SK-N-SH (cell line): ENCODE results near the gene C2orf74. TPM values are rescaled to one million over a fixed set of nuclear protein-coding genes. Genes with fewer than 3 reads are reported as not detected.

Source experiments
- CTCF ChIA-PET: fragments of 300-600, 350-600 bp; formaldehyde crosslinking; extraction: SDS; loops from one replicate; lab custom pipeline; 2021; lab: Yijun Ruan, JAX
- POLR2A ChIA-PET: fragments of 350-600 bp; sonication (Branson Sonifier 250); formaldehyde crosslinking; extraction: SDS; loops from one replicate; lab custom pipeline; 2020; ENCODE audit warnings: antibody characterized with exemption, inconsistent platforms; lab: Yijun Ruan, JAX
- DNase-seq: peaks from one replicate; pipeline ENCODE4 v3.0.0; 2012
- H2AFZ ChIP-seq: fragments of 200-600 bp; sonication (generic); 2 replicates; pipeline ENCODE4 v1.8.1; 2016; ENCODE audit warnings: antibody characterized with exemption, mild to moderate bottlenecking, low read depth
- H3F3A ChIP-seq: fragments of 200-600 bp; sonication (generic); replicated peaks from 2 replicates; pipeline ENCODE3; 2016; ENCODE audit warnings: antibody characterized with exemption, mild to moderate bottlenecking; ENCODE audit not compliant: insufficient read depth
- H3K27ac ChIP-seq, 2 experiments: fragments of 200-500 bp in 1 of 2; fragments of 200-600 bp in 1 of 2; sonication (Bioruptor generic) in 1 of 2; sonication (generic), shearing (Covaris generic) in 1 of 2; 2 replicates each; pipeline versions ENCODE4 v1.5.1 to v1.6.1; 2014 to 2016; ENCODE audit warnings: low read depth in 2 of 2, inconsistent platforms in 1 of 2, low read length in 1 of 2, mild to moderate bottlenecking in 1 of 2, mixed read lengths in 1 of 2
- H3K27me3 ChIP-seq: fragments of 200-600 bp; sonication (generic), shearing (Covaris generic); 2 replicates; pipeline ENCODE4 v1.6.1; 2016; ENCODE audit warnings: mixed run types; ENCODE audit not compliant: insufficient read depth
- H3K36me3 ChIP-seq, 2 experiments: fragments of 200-500 bp in 1 of 2; fragments of 200-600 bp in 1 of 2; sonication (Bioruptor generic) in 1 of 2; sonication (generic) in 1 of 2; replicated peaks in 1 of 2; 2 replicates each; pipeline versions ENCODE3 to v1.5.1; 2014 to 2016; ENCODE audit warnings: low read length in 1 of 2, mild to moderate bottlenecking in 1 of 2; ENCODE audit not compliant: insufficient read depth in 2 of 2, control insufficient read depth in 1 of 2
- H3K4me1 ChIP-seq, 2 experiments: fragments of 200-500 bp in 1 of 2; fragments of 200-600 bp in 1 of 2; sonication (Bioruptor generic) in 1 of 2; sonication (generic), shearing (Covaris generic) in 1 of 2; 2 replicates each; pipeline versions ENCODE4 v1.5.1 to v1.6.1; 2014 to 2016; ENCODE audit warnings: low read depth in 1 of 2, low read length in 1 of 2, mixed run types in 1 of 2; ENCODE audit not compliant: insufficient read depth in 2 of 2, control insufficient read depth in 1 of 2
- H3K4me2 ChIP-seq: fragments of 200-600 bp; sonication (generic), shearing (Covaris generic); 2 replicates; pipeline ENCODE4 v1.6.1; 2017; ENCODE audit warnings: mixed run types
- H3K4me3 ChIP-seq, 2 experiments: fragments of 200-500 bp in 1 of 2; fragments of 200-600 bp in 1 of 2; sonication (Bioruptor generic) in 1 of 2; sonication (generic), shearing (Covaris generic) in 1 of 2; 2 replicates each; pipeline versions ENCODE4 v1.5.1 to v1.8.1; 2014 to 2016; ENCODE audit warnings: low read depth in 2 of 2, inconsistent platforms in 1 of 2, low read length in 1 of 2, mild to moderate bottlenecking in 1 of 2, mixed read lengths in 1 of 2, moderate library complexity in 1 of 2
- H3K79me2 ChIP-seq: fragments of 200-600 bp; sonication (generic); 2 replicates; pipeline ENCODE4 v1.8.1; 2017; ENCODE audit warnings: mild to moderate bottlenecking; ENCODE audit not compliant: insufficient read depth
- H3K9ac ChIP-seq: fragments of 200-600 bp; sonication (generic); 2 replicates; pipeline ENCODE4 v1.6.1; 2017; ENCODE audit warnings: mixed run types
- H3K9me2 ChIP-seq: fragments of 200-600 bp; sonication (generic); 2 replicates; pipeline ENCODE4 v1.6.1; 2017; ENCODE audit warnings: mixed run types
- H3K9me3 ChIP-seq: fragments of 200-600 bp; sonication (generic); 2 replicates; pipeline ENCODE4 v1.6.1; 2017; ENCODE audit warnings: mixed run types, mild to moderate bottlenecking, moderate library complexity
- H4K20me1 ChIP-seq: fragments of 200-600 bp; sonication (generic); 2 replicates; pipeline ENCODE4 v1.6.1; 2017; ENCODE audit warnings: mild to moderate bottlenecking, mixed run types; ENCODE audit not compliant: insufficient read depth
- CHD2 ChIP-seq: fragments of 150-350 bp; IDR thresholded peaks from 2 replicates; pipeline ENCODE4 v1.6.1; 2018; ENCODE audit warnings: low read length; ENCODE audit not compliant: partially characterized antibody
- ELF1 ChIP-seq: IDR thresholded peaks from 2 replicates; pipeline ENCODE4 v1.4.0; 2012
- EP300 ChIP-seq, 2 experiments: IDR thresholded peaks; 2 replicates each; pipeline versions ENCODE4 v1.4.0 to v1.6.1; 2012; ENCODE audit warnings: borderline replicate concordance in 1 of 2, low read depth in 1 of 2, low read length in 1 of 2
- FOXM1 ChIP-seq: IDR thresholded peaks from 2 replicates; pipeline ENCODE4 v1.4.0; 2012; ENCODE audit warnings: low read depth, mild to moderate bottlenecking
- MEF2A ChIP-seq: IDR thresholded peaks from 2 replicates; pipeline ENCODE4 v1.4.0; 2012; ENCODE audit warnings: low read depth, borderline replicate concordance
- NFIC ChIP-seq: IDR thresholded peaks from 2 replicates; pipeline ENCODE4 v1.4.0; 2012; ENCODE audit warnings: borderline replicate concordance
- POLR2AphosphoS5 ChIP-seq: IDR thresholded peaks from 2 replicates; pipeline ENCODE4 v1.6.1; 2012; ENCODE audit warnings: low read depth, low read length
- RFX5 ChIP-seq: IDR thresholded peaks from 2 replicates; pipeline ENCODE4 v1.6.1; 2012; ENCODE audit warnings: mild to moderate bottlenecking, improper control_type of control experiment, low read length
- TCF12 ChIP-seq: IDR thresholded peaks from 2 replicates; pipeline ENCODE4 v1.4.0; 2012
- TEAD4 ChIP-seq: IDR thresholded peaks from 2 replicates; pipeline ENCODE4 v1.4.0; 2012; ENCODE audit warnings: mild to moderate bottlenecking, borderline replicate concordance; ENCODE audit not compliant: insufficient read depth
- WGBS: methylation state at CpG from one replicate; pipeline ENCODE4 v1.1.6; 2017; ENCODE audit warnings: low lambda C conversion rate; 5-methylcytosine and 5-hydroxymethylcytosine counted together
- polyA plus RNA-seq, 3 experiments: library from polyadenylated mRNA; depleted of rRNA; stranded (reverse); fragments of >200 nt; gene quantifications; 2 replicates each; pipeline ENCODE4 v1.2.3, GENCODE V29; 2012
- TF ChIP-seq, protein P1 (sequence below): IDR thresholded peaks from 2 replicates; pipeline ENCODE4 v1.6.1; 2012; ENCODE audit warnings: mild to moderate bottlenecking, low read depth, low read length, moderate library complexity
- TF ChIP-seq, protein P2 (sequence below): fragments of 150-350 bp; IDR thresholded peaks from 2 replicates; pipeline ENCODE4 v1.6.1; 2017; ENCODE audit warnings: antibody characterized with exemption, low read length, low read depth, borderline replicate concordance

Gene C2orf74
- polyA plus RNA-seq, 1 of the 3 experiments (the other 2 are of a cell fraction), result 24.1 TPM

DNA sequence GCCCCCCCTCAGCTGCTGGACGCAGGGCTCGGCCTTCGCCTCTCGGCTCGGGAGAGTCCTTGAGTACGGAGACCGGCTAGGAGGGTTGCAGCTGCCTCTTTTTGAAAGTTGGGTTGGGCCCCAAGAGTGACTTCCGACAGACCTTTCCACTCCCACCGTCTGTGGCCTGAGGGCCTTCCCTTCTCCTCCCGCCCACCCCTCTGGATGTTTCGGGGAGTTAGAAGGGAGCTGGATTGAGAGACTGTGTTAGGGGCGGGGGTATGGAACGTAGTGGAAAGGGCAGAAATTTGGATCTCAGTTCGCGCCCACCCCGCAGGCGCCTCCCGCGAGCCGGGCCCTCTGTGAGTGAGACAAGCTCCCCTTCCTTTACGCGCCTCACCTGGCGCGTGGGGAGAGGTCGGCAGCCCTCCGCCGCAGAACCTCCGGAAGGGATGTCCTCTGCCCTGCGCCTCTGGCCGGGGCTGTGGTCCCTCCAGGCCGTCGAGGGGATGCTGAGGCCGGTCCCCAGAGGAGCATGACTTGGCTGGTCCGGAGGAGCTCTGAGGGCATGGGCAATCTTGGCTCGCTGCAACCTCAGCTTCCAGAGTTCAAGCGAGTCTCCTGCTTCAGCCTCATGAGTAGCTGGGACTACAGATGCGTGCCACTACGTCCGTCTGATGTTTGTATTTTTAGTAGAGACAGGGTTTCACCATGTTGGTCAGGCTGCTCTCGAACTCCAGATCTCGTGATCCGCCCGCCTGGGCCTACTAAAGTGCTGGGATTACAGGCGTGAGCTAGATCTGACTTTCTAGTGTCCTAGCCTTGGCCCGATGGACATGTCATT, 15.9 kb downstream of the C2orf74 start (continued):
- TF ChIP-seq, protein P1, sequence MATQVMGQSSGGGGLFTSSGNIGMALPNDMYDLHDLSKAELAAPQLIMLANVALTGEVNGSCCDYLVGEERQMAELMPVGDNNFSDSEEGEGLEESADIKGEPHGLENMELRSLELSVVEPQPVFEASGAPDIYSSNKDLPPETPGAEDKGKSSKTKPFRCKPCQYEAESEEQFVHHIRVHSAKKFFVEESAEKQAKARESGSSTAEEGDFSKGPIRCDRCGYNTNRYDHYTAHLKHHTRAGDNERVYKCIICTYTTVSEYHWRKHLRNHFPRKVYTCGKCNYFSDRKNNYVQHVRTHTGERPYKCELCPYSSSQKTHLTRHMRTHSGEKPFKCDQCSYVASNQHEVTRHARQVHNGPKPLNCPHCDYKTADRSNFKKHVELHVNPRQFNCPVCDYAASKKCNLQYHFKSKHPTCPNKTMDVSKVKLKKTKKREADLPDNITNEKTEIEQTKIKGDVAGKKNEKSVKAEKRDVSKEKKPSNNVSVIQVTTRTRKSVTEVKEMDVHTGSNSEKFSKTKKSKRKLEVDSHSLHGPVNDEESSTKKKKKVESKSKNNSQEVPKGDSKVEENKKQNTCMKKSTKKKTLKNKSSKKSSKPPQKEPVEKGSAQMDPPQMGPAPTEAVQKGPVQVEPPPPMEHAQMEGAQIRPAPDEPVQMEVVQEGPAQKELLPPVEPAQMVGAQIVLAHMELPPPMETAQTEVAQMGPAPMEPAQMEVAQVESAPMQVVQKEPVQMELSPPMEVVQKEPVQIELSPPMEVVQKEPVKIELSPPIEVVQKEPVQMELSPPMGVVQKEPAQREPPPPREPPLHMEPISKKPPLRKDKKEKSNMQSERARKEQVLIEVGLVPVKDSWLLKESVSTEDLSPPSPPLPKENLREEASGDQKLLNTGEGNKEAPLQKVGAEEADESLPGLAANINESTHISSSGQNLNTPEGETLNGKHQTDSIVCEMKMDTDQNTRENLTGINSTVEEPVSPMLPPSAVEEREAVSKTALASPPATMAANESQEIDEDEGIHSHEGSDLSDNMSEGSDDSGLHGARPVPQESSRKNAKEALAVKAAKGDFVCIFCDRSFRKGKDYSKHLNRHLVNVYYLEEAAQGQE, result no peak
- TF ChIP-seq NFIC (no peak), TCF12 (no peak), FOXM1 (no peak), ELF1 (no peak; the same call in 1 of the 2 replicates), TEAD4 (no peak), POLR2AphosphoS5 (no peak)

DNA sequence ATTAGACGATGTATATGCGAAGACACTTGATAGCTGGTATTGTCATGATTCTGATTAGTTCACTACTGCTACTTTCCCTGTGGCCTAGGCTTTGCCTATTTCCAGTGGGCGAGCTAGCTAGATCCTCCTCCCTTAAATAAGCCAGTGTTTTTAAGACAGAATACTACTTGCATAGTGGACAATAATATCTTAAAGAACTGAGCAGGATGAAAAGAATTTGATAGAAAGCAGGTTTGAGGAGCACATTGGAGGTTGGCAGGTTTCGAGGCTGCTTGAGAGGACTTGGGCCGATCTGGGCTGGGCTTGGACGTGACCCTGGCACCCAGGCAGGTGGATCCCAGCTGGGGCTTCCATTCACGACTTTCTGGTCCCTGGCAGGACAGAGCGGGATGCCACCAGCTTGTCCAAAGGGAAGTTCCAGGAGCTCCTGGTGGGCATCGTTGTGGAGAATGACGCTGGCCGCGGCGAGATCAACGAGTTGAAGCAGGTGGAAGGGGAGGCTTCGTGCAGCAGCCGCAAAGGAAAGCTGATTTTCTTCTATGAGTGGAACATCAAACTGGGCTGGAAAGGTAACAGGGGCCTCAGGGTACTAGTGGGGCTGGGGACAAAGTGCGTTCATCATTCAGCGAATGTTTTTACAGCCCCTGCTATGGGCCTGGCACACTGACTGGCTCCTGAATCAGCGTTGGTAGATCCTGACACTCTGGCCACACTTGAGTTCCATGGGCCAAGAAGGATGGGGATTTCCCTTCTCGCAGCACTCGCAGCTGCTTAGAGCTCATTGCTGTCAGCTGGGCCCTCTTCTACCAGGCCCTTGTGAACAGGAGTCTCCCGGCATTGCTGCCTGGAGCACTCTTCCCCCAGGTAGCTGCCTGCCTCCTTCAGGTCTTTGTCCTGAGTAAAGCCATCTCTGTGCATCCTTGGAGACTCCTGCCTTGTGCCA, 16.9 kb downstream of the C2orf74 start:
- no peak for DNase-seq
- Histone ChIP-seq H3F3A (no peaks in the 10 kb centered on the region), H3K4me3 (peak overlapping the region; percentile 0 to 71; a peak in 3 of 4 replicates)

More for the DNA sequence above, 16.9 kb downstream of the C2orf74 start:
- Histone ChIP-seq H3K27ac (peak overlapping the region; percentile 53 to 83), H3K9me2 (no peaks in the 10 kb centered on the region), H3K36me3 (peaks cover 26 to 28% of the 10 kb centered on the region in 2 experiments), H3K4me2 (peak overlapping the region; percentile 95), H3K9me3 (no peaks in the 10 kb centered on the region), H3K79me2 (peaks cover 52% of the 10 kb centered on the region; the same call in 1 of the 2 replicates), H4K20me1 (no peaks in the 10 kb centered on the region), H3K4me1 (peaks cover 41 to 47% of the 10 kb centered on the region in 2 experiments), H3K9ac (peak overlapping the region; percentile 6; the same call in 1 of the 2 replicates), H2AFZ (no peak overlapping the region), H3K27me3 (no peaks in the 10 kb centered on the region)
- ChIA-PET POLR2A (interaction anchor here (0.6 to 1.3 kb wide), 2 partner anchors 20 to 34 kb away, joined by 3 to 5 read pairs; no protein-coding TSS in a partner anchor), CTCF (interaction anchor here (0.7 to 1.9 kb wide), 4 partner anchors 24 to 180 kb away, joined by 3 to 6 read pairs (median 3); no protein-coding TSS in a partner anchor)
- WGBS, result 98% methylated on average over 19 of the region's 22 CpGs
- TF ChIP-seq EP300 (IDR thresholded peaks at IDR 0.05; ENCODE audit: borderline replicate concordance in 1 of 2, low read depth in 1 of 2, low read length in 1 of 2) (no peak), FOXM1 (no peak), CHD2 (no peak), RFX5 (no peak), MEF2A (no peak)
- TF ChIP-seq, protein P2, sequence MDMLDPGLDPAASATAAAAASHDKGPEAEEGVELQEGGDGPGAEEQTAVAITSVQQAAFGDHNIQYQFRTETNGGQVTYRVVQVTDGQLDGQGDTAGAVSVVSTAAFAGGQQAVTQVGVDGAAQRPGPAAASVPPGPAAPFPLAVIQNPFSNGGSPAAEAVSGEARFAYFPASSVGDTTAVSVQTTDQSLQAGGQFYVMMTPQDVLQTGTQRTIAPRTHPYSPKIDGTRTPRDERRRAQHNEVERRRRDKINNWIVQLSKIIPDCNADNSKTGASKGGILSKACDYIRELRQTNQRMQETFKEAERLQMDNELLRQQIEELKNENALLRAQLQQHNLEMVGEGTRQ, result no peak
